Stomach (tissue), 9 donors: ENCODE results near the gene INPP1. TPM values are rescaled to one million over a fixed set of nuclear protein-coding genes. Genes with fewer than 3 reads are reported as not detected.

Source experiments
- DNase-seq, 2 donors: peaks; one replicate each; pipeline versions ENCODE4 v3.0.0 to v3.0.0-alpha.2; 2013 to 2019
- H3K27ac ChIP-seq, 5 donors: fragments of 200-600 bp in 4 of 5; sonication (generic) in 4 of 5; one replicate each; pipeline ENCODE4 v1.5.1; 2013 to 2019; ENCODE audit warnings: mild to moderate bottlenecking in 1 of 5, moderate library complexity in 1 of 5
- H3K27me3 ChIP-seq, 3 donors: fragments of 200-600 bp; sonication (generic); one replicate each; pipeline ENCODE4 v1.5.1; 2017 to 2019; ENCODE audit warnings: mixed run types in 1 of 3
- H3K36me3 ChIP-seq, 4 donors: fragments of 200-600 bp; sonication (generic); 1 replicate in 3 of 4; 2 replicates in 1 of 4; pipeline ENCODE4 v1.5.1; 2016 to 2019
- H3K4me1 ChIP-seq, 4 donors: fragments of 200-600 bp; sonication (generic); one replicate each; pipeline ENCODE4 v1.5.1; 2016 to 2019
- H3K4me3 ChIP-seq, 4 donors: fragments of 200-600 bp; sonication (generic) in 3 of 4; one replicate each; pipeline ENCODE4 v1.5.1; 2016 to 2019; ENCODE audit warnings: mild to moderate bottlenecking in 1 of 4
- H3K9me3 ChIP-seq, 4 donors: fragments of 200-600 bp; sonication (generic); one replicate each; pipeline ENCODE4 v1.5.1; 2016 to 2019
- EP300 ChIP-seq: sonication (generic); formaldehyde crosslinking; IDR thresholded peaks from one replicate; pipeline ENCODE4 v1.6.1; 2017; ENCODE audit warnings: antibody characterized with exemption
- POLR2A ChIP-seq, 4 donors: fragments of 450-650 bp; IDR thresholded peaks; one replicate each; pipeline ENCODE4 v1.6.1; 2016; ENCODE audit warnings: antibody characterized with exemption in 4 of 4, control low read depth in 2 of 4, mild to moderate bottlenecking in 1 of 4, moderate library complexity in 1 of 4
- POLR2AphosphoS5 ChIP-seq, 3 donors: sonication (generic); formaldehyde crosslinking; IDR thresholded peaks; one replicate each; pipeline ENCODE4 v1.6.1; 2016; ENCODE audit warnings: antibody characterized with exemption in 3 of 3
- WGBS, 5 donors: extraction: QIAGEN DNeasy Blood & Tissue Kit in 3 of 5; methylation state at CpG; one replicate each; pipeline versions ENCODE4 v1.1.5 to v1.1.7; 2013 to 2018; 5-methylcytosine and 5-hydroxymethylcytosine counted together
- intact Hi-C: fragments of 100-400 bp; cut with DNase I; formaldehyde crosslinking; loops from one replicate; pipeline ENCODE4 v1.15.1; 2023; ENCODE audit warnings: low total_unique reads
- polyA plus RNA-seq, 3 donors: library from polyadenylated mRNA; stranded (reverse); fragments of 200-250 nt; gene quantifications; one replicate each; pipeline ENCODE4 v1.2.3, GENCODE V29; 2013
- total RNA-seq, 5 donors: library from RNA; depleted of rRNA; stranded (reverse); fragments of >200 nt; gene quantifications; one replicate each; pipeline versions ENCODE4 v1.1.0 to v1.2.3, GENCODE V29; 2014 to 2016
- TF ChIP-seq, protein P1 (sequence below), 7 experiments: fragments of 450-650 bp in 4 of 7; fragments of 200-600 bp in 3 of 7; sonication (generic) in 3 of 7; IDR thresholded peaks; one replicate each; pipeline ENCODE4 v1.5.1; 2016 to 2019; ENCODE audit warnings: antibody characterized with exemption in 7 of 7, control low read depth in 2 of 7, mild to moderate bottlenecking in 1 of 7
- donor health status: healthy with polysubstance abuse.
- donor health status: Bipolar disorder and iron deficiency.
- donor health status: healthy.

INPP1 gene
- total and polyA plus RNA-seq, 8 donors, result 4.2 to 51.0 (median 25.5) TPM; not detected in 1

GRCh38 chr2:190313880-190314279 is 29.5 kb upstream of the INPP1 start:
- Histone ChIP-seq H3K27me3 (no peaks in the 10 kb centered on the region), H3K4me1 (peaks cover 20 to 65% (median 47%) of the 10 kb centered on the region in 4 donors), H3K9me3 (no peaks in the 10 kb centered on the region), H3K4me3 (no peak overlapping the region), H3K27ac (no peak overlapping the region), H3K36me3 (peaks cover 0 to 30% (median 11%) of the 10 kb centered on the region in 4 donors)
- no peak for DNase-seq
- WGBS, 5 donors, result 34 to 58% (median 54%) methylated on average over 1 of the region's 1 CpG
- intact Hi-C loops, result no loop called here
- TF ChIP-seq, protein P1, sequence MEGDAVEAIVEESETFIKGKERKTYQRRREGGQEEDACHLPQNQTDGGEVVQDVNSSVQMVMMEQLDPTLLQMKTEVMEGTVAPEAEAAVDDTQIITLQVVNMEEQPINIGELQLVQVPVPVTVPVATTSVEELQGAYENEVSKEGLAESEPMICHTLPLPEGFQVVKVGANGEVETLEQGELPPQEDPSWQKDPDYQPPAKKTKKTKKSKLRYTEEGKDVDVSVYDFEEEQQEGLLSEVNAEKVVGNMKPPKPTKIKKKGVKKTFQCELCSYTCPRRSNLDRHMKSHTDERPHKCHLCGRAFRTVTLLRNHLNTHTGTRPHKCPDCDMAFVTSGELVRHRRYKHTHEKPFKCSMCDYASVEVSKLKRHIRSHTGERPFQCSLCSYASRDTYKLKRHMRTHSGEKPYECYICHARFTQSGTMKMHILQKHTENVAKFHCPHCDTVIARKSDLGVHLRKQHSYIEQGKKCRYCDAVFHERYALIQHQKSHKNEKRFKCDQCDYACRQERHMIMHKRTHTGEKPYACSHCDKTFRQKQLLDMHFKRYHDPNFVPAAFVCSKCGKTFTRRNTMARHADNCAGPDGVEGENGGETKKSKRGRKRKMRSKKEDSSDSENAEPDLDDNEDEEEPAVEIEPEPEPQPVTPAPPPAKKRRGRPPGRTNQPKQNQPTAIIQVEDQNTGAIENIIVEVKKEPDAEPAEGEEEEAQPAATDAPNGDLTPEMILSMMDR (IDR thresholded peaks at IDR 0.05), result no peak
- TF ChIP-seq POLR2A (IDR thresholded peaks at IDR 0.05), result no peak
- TF ChIP-seq EP300, result no peak
- TF ChIP-seq POLR2AphosphoS5 (IDR thresholded peaks at IDR 0.05), result no peak

DNA sequence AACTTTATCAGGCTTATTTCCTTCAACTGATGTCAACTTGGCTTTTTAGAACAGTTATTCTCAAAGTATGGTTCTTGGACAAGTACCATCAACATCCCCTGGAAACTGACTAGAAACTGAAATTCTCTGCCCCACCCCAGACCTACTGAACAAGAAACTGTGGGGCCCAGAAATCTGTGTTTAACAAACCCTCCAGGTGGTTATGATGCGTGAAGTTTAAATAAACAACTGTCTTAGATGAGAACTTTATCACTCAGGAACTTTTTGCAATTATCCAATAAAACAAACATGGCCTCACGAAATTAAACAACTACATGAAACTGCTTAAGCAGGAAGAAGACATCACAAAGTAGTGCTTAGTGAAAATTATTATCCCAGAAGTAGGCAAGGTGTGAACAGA is 28.1 kb upstream of the INPP1 start:
- Histone ChIP-seq H3K36me3 (peaks cover 0 to 17% (median under 1%) of the 10 kb centered on the region in 4 donors), H3K4me3 (no peak overlapping the region), H3K27me3 (no peaks in the 10 kb centered on the region), H3K9me3 (no peaks in the 10 kb centered on the region), H3K4me1 (peaks cover 20 to 71% (median 51%) of the 10 kb centered on the region in 4 donors), H3K27ac (no peak overlapping the region)
- TF ChIP-seq EP300 (no peak), POLR2AphosphoS5 (IDR thresholded peaks at IDR 0.05) (no peak), POLR2A (IDR thresholded peaks at IDR 0.05) (no peak)
- TF ChIP-seq, protein P1 (IDR thresholded peaks at IDR 0.05), result no peak
- 55 to 69% (median 61%) methylated on average over 2 of the region's 2 CpGs for WGBS, 5 donors
- DNase-seq, result no peak
- intact Hi-C loops, result no loop called here

GRCh38 chr2:190318514-190318913 is 24.9 kb upstream of the INPP1 start:
- Histone ChIP-seq H3K27me3 (no peaks in the 10 kb centered on the region), H3K4me1 (peaks cover 20 to 65% (median 46%) of the 10 kb centered on the region in 4 donors), H3K9me3 (no peaks in the 10 kb centered on the region), H3K36me3 (no peaks in the 10 kb centered on the region), H3K4me3 (peak overlapping the region; percentile 66 to 74 (median 70)), H3K27ac (peak overlapping the region in 4 of 5 donors; percentile 86 to 94 (median 89))
- 26 to 40% (median 32%) methylated on average over 4 of the region's 4 CpGs for whole genome bisulfite sequencing, 5 donors
- intact Hi-C loops, result no loop called here
- TF ChIP-seq POLR2AphosphoS5 (IDR thresholded peaks at IDR 0.05) (no peak), EP300 (no peak), POLR2A (IDR thresholded peaks at IDR 0.05) (no peak)
- TF ChIP-seq, protein P1 (IDR thresholded peaks at IDR 0.05), result no peak
- DNase-seq, result peak in 1 of 2 donors; percentile 33

DNA sequence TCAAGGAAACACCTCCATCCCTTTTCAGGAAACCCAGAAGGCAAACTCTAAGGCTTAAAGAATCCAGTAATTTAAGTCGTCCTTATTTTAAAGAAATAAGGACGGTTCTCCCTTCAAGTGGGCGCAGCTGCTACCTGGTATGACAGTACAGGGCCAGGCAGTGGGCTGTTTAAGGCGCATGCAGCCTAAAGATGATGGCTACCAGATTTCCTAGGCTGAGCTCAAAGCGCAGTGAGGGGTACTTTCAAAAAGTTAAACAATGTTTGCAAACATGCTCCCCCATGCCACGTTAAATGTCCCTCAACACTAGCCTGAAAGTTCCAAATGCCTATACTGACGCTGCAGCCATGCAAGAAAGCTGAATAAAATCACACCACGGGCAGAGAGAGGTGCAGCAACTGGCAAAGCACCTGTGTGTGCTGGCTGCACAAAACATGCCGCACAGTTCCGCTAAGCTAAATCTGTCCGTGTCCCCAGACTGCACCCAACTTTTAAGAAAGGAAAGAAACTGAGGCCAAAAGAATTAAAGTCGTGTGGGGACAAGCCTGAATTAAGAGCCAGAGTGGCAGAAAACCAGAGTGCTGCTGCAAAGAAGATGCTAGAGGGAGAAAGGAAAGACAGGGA is 24.3 kb upstream of the INPP1 start:
- Histone ChIP-seq H3K4me3 (peak overlapping the region; percentile 66 to 74 (median 70)), H3K27me3 (no peaks in the 10 kb centered on the region), H3K4me1 (peaks cover 20 to 59% (median 44%) of the 10 kb centered on the region in 4 donors), H3K36me3 (no peaks in the 10 kb centered on the region), H3K9me3 (no peaks in the 10 kb centered on the region), H3K27ac (peak overlapping the region; percentile 85 to 94 (median 88))
- TF ChIP-seq EP300 (no peak), POLR2A (IDR thresholded peaks at IDR 0.05) (no peak), POLR2AphosphoS5 (IDR thresholded peaks at IDR 0.05) (no peak)
- TF ChIP-seq, protein P1 (IDR thresholded peaks at IDR 0.05), result no peak
- WGBS, 5 donors, result 2 to 4% (median 3%) methylated on average over 11 to 12 of the region's 12 CpGs
- intact Hi-C loops, result no loop called here
- DNase-seq, result peak in 1 of 2 donors; percentile 58
